Calu3 (cell line): ENCODE results near the gene PARVB. TPM values are rescaled to one million over a fixed set of nuclear protein-coding genes. Genes with fewer than 3 reads are reported as not detected.

Source experiments
- BruUV-seq: library from RNA; stranded (reverse); fragments of 400-500 nt; replicated peaks from 2 replicates; lab custom pipeline; 2021; lab: Mats Ljungman, UMichigan
- CTCF ChIA-PET: fragments of 300-600 bp; sonication (Branson Sonifier 250); formaldehyde crosslinking; loops from one replicate; lab custom pipeline; 2022; ENCODE audit warnings: antibody characterized with exemption; lab: Charles Lee
- DNase-seq: peaks from one replicate; pipeline ENCODE4 v3.0.0; 2022
- H3K27ac Mint-ChIP-seq: one replicate; pipeline ENCODE4 v1.8.0; 2022; ENCODE audit warnings: mixed read lengths; ENCODE audit not compliant: unreplicated experiment
- H3K27me3 Mint-ChIP-seq: one replicate; pipeline ENCODE4 v1.8.0; 2022; ENCODE audit warnings: mixed read lengths; ENCODE audit not compliant: unreplicated experiment
- H3K36me3 Mint-ChIP-seq: one replicate; pipeline ENCODE4 v1.8.0; 2022; ENCODE audit warnings: mild to moderate bottlenecking, moderate library complexity, mixed read lengths; ENCODE audit not compliant: insufficient read depth, unreplicated experiment
- H3K4me1 Mint-ChIP-seq: one replicate; pipeline ENCODE4 v1.8.0; 2022; ENCODE audit warnings: mild to moderate bottlenecking, low read depth, mixed read lengths; ENCODE audit not compliant: unreplicated experiment
- H3K4me3 Mint-ChIP-seq: one replicate; pipeline ENCODE4 v1.8.0; 2022; ENCODE audit warnings: mild to moderate bottlenecking, low read depth, moderate library complexity, mixed read lengths; ENCODE audit not compliant: unreplicated experiment
- H3K9me3 Mint-ChIP-seq: one replicate; pipeline ENCODE4 v1.8.0; 2022; ENCODE audit warnings: low read depth, mixed read lengths; ENCODE audit not compliant: unreplicated experiment
- CTCF ChIP-seq: fragments of 200-600 bp; IDR thresholded peaks from one replicate; pipeline ENCODE4 v1.8.0; 2022; ENCODE audit warnings: antibody characterized with exemption; ENCODE audit not compliant: unreplicated experiment
- intact Hi-C: fragments of 100-400 bp; cut with micrococcal nuclease; formaldehyde crosslinking; loops from one replicate; pipeline ENCODE4 v1.10.0; 2022; ENCODE audit not compliant: unreplicated experiment
- total RNA-seq: library from RNA; stranded (reverse); gene quantifications from 2 replicates; pipeline ENCODE4 v1.2.3, GENCODE V29; 2022

The PARVB gene
- total RNA-seq, 1 experiment from 2014 or later = 15.6 TPM

GRCh38 chr22:44119669-44120313, 95.7 kb downstream of the PARVB start:
- Mint-ChIP-seq H3K4me1 (no peaks in the 10 kb centered on the region), H3K27me3 (no peaks in the 10 kb centered on the region), H3K27ac (no peak overlapping the region), H3K9me3 (peaks cover 9% of the 10 kb centered on the region), H3K4me3 (no peak overlapping the region), H3K36me3 (no peaks in the 10 kb centered on the region)
- no peak for DNase-seq
- BruUV-seq = no TSS peak
- TF ChIP-seq CTCF = no peak
- CTCF ChIA-PET = no interaction called here
- intact Hi-C loops = no loop called here

- Mint-ChIP-seq H3K27ac (no peak overlapping the region), H3K4me3 (no peak overlapping the region), H3K27me3 (no peaks in the 10 kb centered on the region), H3K36me3 (no peaks in the 10 kb centered on the region), H3K4me1 (no peaks in the 10 kb centered on the region), H3K9me3 (peaks cover 9% of the 10 kb centered on the region)
- DNase-seq = no peak
- CTCF ChIA-PET = no interaction called here
- intact Hi-C loops = no loop called here
- no peak for TF ChIP-seq CTCF
- BruUV-seq = no TSS peak
These were observed 96.2 kb downstream of the PARVB start for GRCh38 chr22:44120314-44120704.

GRCh38 chr22:44125421-44125820, 101.3 kb downstream of the PARVB start:
- Mint-ChIP-seq H3K4me1 (no peaks in the 10 kb centered on the region), H3K27ac (no peak overlapping the region), H3K36me3 (no peaks in the 10 kb centered on the region), H3K4me3 (no peak overlapping the region), H3K27me3 (no peaks in the 10 kb centered on the region), H3K9me3 (peaks cover 10% of the 10 kb centered on the region)
- DNase-seq = no peak
- BruUV-seq = no TSS peak
- CTCF ChIA-PET = no interaction called here
- intact Hi-C loops = no loop called here
- no peak for TF ChIP-seq CTCF

- intact Hi-C loops = no loop called here
- BruUV-seq = no TSS peak
- H3K9me3 Mint-ChIP-seq = peaks cover 9% of the 10 kb centered on the region
- CTCF ChIA-PET = no interaction called here
- H3K36me3 Mint-ChIP-seq = no peaks in the 10 kb centered on the region
- H3K4me1 Mint-ChIP-seq = no peaks in the 10 kb centered on the region
- DNase-seq = no peak
- H3K27me3 Mint-ChIP-seq = no peaks in the 10 kb centered on the region
- H3K4me3 Mint-ChIP-seq = no peak overlapping the region
- TF ChIP-seq CTCF = no peak
- no peak overlapping the region for H3K27ac Mint-ChIP-seq
These were observed 102.7 kb downstream of the PARVB start for GRCh38 chr22:44126807-44127206.
